A673 (cell line): ENCODE measurements around the gene BAIAP2. TPM values are rescaled to one million over a fixed set of nuclear protein-coding genes. Genes with fewer than 3 reads are reported as not detected.
A peak's percentile ranks its signal among the peaks of the same experiment; 100 is the strongest.

Experiments used
- BruUV-seq: library from RNA; stranded (reverse); fragments of 400-500 nt; replicated peaks from 2 replicates; lab custom pipeline; 2021; lab: Mats Ljungman, UMichigan
- CTCF ChIA-PET: fragments of 300-600 bp; sonication (Branson Sonifier 250); formaldehyde crosslinking; loops from one replicate; lab custom pipeline; 2022; ENCODE audit warnings: antibody characterized with exemption; lab: Charles Lee
- POLR2A ChIA-PET: fragments of 300-600 bp; sonication (Branson Sonifier 250); formaldehyde crosslinking; loops from one replicate; lab custom pipeline; 2022; ENCODE audit warnings: antibody characterized with exemption; ENCODE audit not compliant: low non-redundant PET; lab: Charles Lee
- DNase-seq: peaks from one replicate; pipeline ENCODE4 v3.0.0-alpha.2; 2015; ENCODE audit warnings: low spot score
- H3K27ac ChIP-seq: fragments of 200-600 bp; sonication (generic); 2 replicates; pipeline ENCODE4 v1.5.1; 2016; ENCODE audit warnings: mixed run types, low read depth, mild to moderate bottlenecking, mixed read lengths, antibody characterized with exemption, low read length; ENCODE audit not compliant: poor library complexity, severe bottlenecking
- H3K27me3 ChIP-seq: fragments of 200-600 bp; sonication (generic); replicated peaks from 2 replicates; pipeline ENCODE4 v1.6.1; 2017; ENCODE audit warnings: mixed run types, low read depth, mild to moderate bottlenecking, mixed read lengths, antibody characterized with exemption, low read length; ENCODE audit not compliant: insufficient read depth, poor library complexity
- H3K36me3 ChIP-seq: fragments of 200-600 bp; sonication (generic); 2 replicates; pipeline ENCODE4 v1.6.1; 2016; ENCODE audit warnings: mixed run types, mild to moderate bottlenecking, mixed read lengths, antibody characterized with exemption, low read length; ENCODE audit not compliant: insufficient read depth, poor library complexity, severe bottlenecking
- H3K4me1 ChIP-seq: fragments of 200-600 bp; sonication (generic); 2 replicates; pipeline ENCODE4 v1.6.1; 2017; ENCODE audit warnings: mixed run types, mild to moderate bottlenecking, mixed read lengths, antibody characterized with exemption, low read length; ENCODE audit not compliant: insufficient read depth, poor library complexity, severe bottlenecking
- H3K4me3 ChIP-seq: fragments of 200-600 bp; sonication (generic); 2 replicates; pipeline ENCODE4 v1.5.1; 2016; ENCODE audit warnings: low read depth, mixed run types, mild to moderate bottlenecking, mixed read lengths, low read length; ENCODE audit not compliant: poor library complexity, severe bottlenecking
- H3K9me3 ChIP-seq: fragments of 200-600 bp; sonication (generic); 2 replicates; pipeline ENCODE4 v1.6.1; 2016; ENCODE audit warnings: mixed run types, low read depth, mild to moderate bottlenecking, mixed read lengths, antibody characterized with exemption, low read length; ENCODE audit not compliant: poor library complexity, severe bottlenecking
- CTCF ChIP-seq: fragments of 300-800, 200-600 bp; sonication (generic); conservative IDR thresholded peaks from 2 replicates; pipeline ENCODE4 v1.5.1; 2017; ENCODE audit warnings: low read depth, mild to moderate bottlenecking, antibody characterized with exemption, low read length, moderate library complexity, mixed read lengths
- EZH2 ChIP-seq: fragments of 200-600 bp; sonication (generic); IDR thresholded peaks from 2 replicates; pipeline ENCODE4 v1.6.1; 2017; ENCODE audit warnings: borderline replicate concordance, low read depth, mild to moderate bottlenecking, mixed read lengths, antibody characterized with exemption, low read length; ENCODE audit not compliant: poor library complexity, severe bottlenecking
- intact Hi-C: fragments of 100-400 bp; cut with micrococcal nuclease; formaldehyde crosslinking; loops from one replicate; pipeline ENCODE4 v1.10.0; 2022; ENCODE audit not compliant: unreplicated experiment
- total RNA-seq: library from RNA; stranded (reverse); gene quantifications from 2 replicates; pipeline ENCODE4 v1.2.3, GENCODE V29; 2021

The BAIAP2 gene
- total RNA-seq, 1 experiment from 2014 or later = 51.6 TPM

GRCh38 chr17:81109957-81110356, 75.0 kb downstream of the BAIAP2 start:
- no peak overlapping the region for H3K4me3 ChIP-seq
- POLR2A ChIA-PET = no interaction called here
- no peaks in the 10 kb centered on the region for H3K9me3 ChIP-seq
- BruUV-seq = no TSS peak
- no peak for DNase-seq
- H3K27ac ChIP-seq = peak overlapping the region; percentile 8
- no peaks in the 10 kb centered on the region for H3K27me3 ChIP-seq
- peaks cover 13% of the 10 kb centered on the region for H3K4me1 ChIP-seq
- intact Hi-C loops = no loop called here
- CTCF ChIA-PET = interaction anchor here (1.3 kb wide), 1 partner anchor 13 kb away, joined by 4 read pairs; no protein-coding TSS in a partner anchor
- TF ChIP-seq EZH2 = no peak
- no peak for TF ChIP-seq CTCF
- no peaks in the 10 kb centered on the region for H3K36me3 ChIP-seq

GRCh38 chr17:81110488-81111040, 75.6 kb downstream of the BAIAP2 start:
- H3K4me3 ChIP-seq = no peak overlapping the region
- no peaks in the 10 kb centered on the region for H3K9me3 ChIP-seq
- peak overlapping the region; percentile 52 for H3K27ac ChIP-seq
- peak; percentile 38 for DNase-seq
- POLR2A ChIA-PET = no interaction called here
- CTCF ChIA-PET = interaction anchor here (1.3 kb wide), 1 partner anchor 13 kb away, joined by 4 read pairs; no protein-coding TSS in a partner anchor
- no TSS peak for BruUV-seq
- H3K36me3 ChIP-seq = no peaks in the 10 kb centered on the region
- no peaks in the 10 kb centered on the region for H3K27me3 ChIP-seq
- TF ChIP-seq EZH2 (no peak), CTCF (no peak)
- peaks cover 13% of the 10 kb centered on the region for H3K4me1 ChIP-seq
- intact Hi-C loops = no loop called here

- no TSS peak for BruUV-seq
- POLR2A ChIA-PET = no interaction called here
- Histone ChIP-seq H3K4me3 (no peak overlapping the region), H3K4me1 (peaks cover 13% of the 10 kb centered on the region), H3K36me3 (no peaks in the 10 kb centered on the region), H3K27ac (peak overlapping the region; percentile 52), H3K27me3 (no peaks in the 10 kb centered on the region), H3K9me3 (no peaks in the 10 kb centered on the region)
- intact Hi-C loops = no loop called here
- CTCF ChIA-PET = interaction anchor here (1.3 kb wide), 1 partner anchor 14 kb away, joined by 4 read pairs; no protein-coding TSS in a partner anchor
- DNase-seq = no peak
- no peak for TF ChIP-seq EZH2
- no peak for TF ChIP-seq CTCF
Observed at GRCh38 chr17:81111066-81111465, 76.1 kb downstream of the BAIAP2 start.
